HepG2 (cell line): ENCODE measurements around the gene ADCY9. TPM values are rescaled to one million over a fixed set of nuclear protein-coding genes. Genes with fewer than 3 reads are reported as not detected.
A peak's percentile ranks its signal among the peaks of the same experiment; 100 is the strongest.

Experiments
- AKNA ChIP-seq: sonication (generic); formaldehyde crosslinking; IDR thresholded peaks from 2 replicates; pipeline ENCODE4 v1.4.0; 2020; ENCODE audit warnings: missing genetic modification reagents, borderline replicate concordance
- ATF2 ChIP-seq: sonication (generic); formaldehyde crosslinking; IDR thresholded peaks from 2 replicates; pipeline ENCODE4 v1.4.0; 2020; ENCODE audit warnings: missing genetic modification reagents
- DDIT3 ChIP-seq: sonication (generic); formaldehyde crosslinking; IDR thresholded peaks from 2 replicates; pipeline ENCODE4 v1.4.0; 2020; ENCODE audit warnings: mild to moderate bottlenecking, missing genetic modification reagents
- GATAD2A ChIP-seq: IDR thresholded peaks from 2 replicates; pipeline ENCODE4 v1.6.1; 2016
- HNF1B ChIP-seq: sonication (generic); formaldehyde crosslinking; IDR thresholded peaks from 2 replicates; pipeline ENCODE4 v1.5.1; 2020; ENCODE audit warnings: mild to moderate bottlenecking, moderate library complexity, missing genetic modification reagents
- HNRNPLL ChIP-seq: fragments of 200-400 bp; formaldehyde crosslinking; IDR thresholded peaks from 2 replicates; pipeline ENCODE4 v1.6.1; 2017; ENCODE audit warnings: mild to moderate bottlenecking, low read depth, low read length; ENCODE audit not compliant: poor library complexity, severe bottlenecking
- MXD4 ChIP-seq: IDR thresholded peaks from 2 replicates; pipeline ENCODE4 v1.6.1; 2016; ENCODE audit warnings: mild to moderate bottlenecking, missing biosample characterization, missing genetic modification reagents
- NCOA2 ChIP-seq: sonication (generic); formaldehyde crosslinking; IDR thresholded peaks from 2 replicates; pipeline ENCODE4 v1.8.0; 2022; ENCODE audit warnings: inconsistent platforms
- NONO ChIP-seq, 2 experiments: fragments of 450-650 bp in 1 of 2; sonication (generic) in 1 of 2; formaldehyde crosslinking in 1 of 2; IDR thresholded peaks in 1 of 2; conservative IDR thresholded peaks in 1 of 2; 2 replicates each; pipeline versions ENCODE4 v1.6.1 to v1.8.0; 2017 to 2022; ENCODE audit warnings: mild to moderate bottlenecking in 1 of 2, missing genetic modification reagents in 1 of 2, moderate library complexity in 1 of 2
- ZBTB49 ChIP-seq: sonication (generic); formaldehyde crosslinking; IDR thresholded peaks from 2 replicates; pipeline ENCODE4 v1.4.0; 2020; ENCODE audit warnings: missing genetic modification reagents, borderline replicate concordance
- ZNF10 ChIP-seq: sonication (generic); formaldehyde crosslinking; IDR thresholded peaks from 2 replicates; pipeline ENCODE4 v1.4.0; 2020; ENCODE audit warnings: mild to moderate bottlenecking, low read depth, missing genetic modification reagents, borderline replicate concordance
- ZNF143 ChIP-seq: sonication (generic); formaldehyde crosslinking; IDR thresholded peaks from 2 replicates; pipeline ENCODE4 v1.4.0; 2020; ENCODE audit warnings: missing genetic modification reagents
- ZNF180 ChIP-seq: sonication (generic); formaldehyde crosslinking; IDR thresholded peaks from 2 replicates; pipeline ENCODE4 v1.4.0; 2020; ENCODE audit warnings: low read depth, missing genetic modification reagents, borderline replicate concordance
- ZNF558 ChIP-seq: sonication (generic); formaldehyde crosslinking; IDR thresholded peaks from 2 replicates; pipeline ENCODE4 v1.9.0; 2022; ENCODE audit warnings: mild to moderate bottlenecking, missing genetic modification reagents, borderline replicate concordance
- ZNF614 ChIP-seq: IDR thresholded peaks from 2 replicates; pipeline ENCODE4 v1.6.1; 2018; ENCODE audit warnings: missing biosample characterization, missing genetic modification reagents, inconsistent platforms, borderline replicate concordance
- ZNF674 ChIP-seq: sonication (generic); formaldehyde crosslinking; IDR thresholded peaks from 2 replicates; pipeline ENCODE4 v1.5.0; 2020; ENCODE audit warnings: low read depth, mild to moderate bottlenecking, missing genetic modification reagents
- ZNF7 ChIP-seq: IDR thresholded peaks from 2 replicates; pipeline ENCODE4 v1.6.1; 2016; ENCODE audit warnings: missing biosample characterization, missing genetic modification reagents
- polyA plus RNA-seq, 8 experiments: library from polyadenylated mRNA; depleted of rRNA in 3 of 8; stranded (reverse) in 7 of 8; unstranded in 1 of 8; fragments of >200 nt; fragmentation: Illumina TruSeq in 4 of 8; extraction: Trizol in 4 of 8; gene quantifications; 2 replicates each; pipeline versions ENCODE4 v1.2.1 to v1.2.3, GENCODE V29; 2011 to 2016; ENCODE audit warnings: low read depth in 4 of 8, missing spikeins in 1 of 8, mixed read lengths in 1 of 8; ENCODE audit not compliant: insufficient read depth in 1 of 8
- total RNA-seq, 5 experiments: library from RNA; depleted of rRNA; stranded (reverse); fragments of >200 nt; fragmentation: Illumina TruSeq; extraction: Trizol; gene quantifications; 2 replicates each; pipeline ENCODE4 v1.2.3, GENCODE V29; 2016; ENCODE audit warnings: low read depth in 1 of 5

Gene ADCY9
- total and polyA plus RNA-seq, 2 of the 13 experiments (the other 11 are each of a cell fraction or from before 2014, with no cell fraction given), result 11.2 to 13.9 TPM

GRCh38 chr16:4114257-4115208 is 1.7 kb downstream of the ADCY9 start (continued):
- TF ChIP-seq ZNF674 (CRISPR knock-in tag) (no peak), NCOA2 (CRISPR knock-in tag) (no peak), ZNF558 (CRISPR knock-in tag) (no peak), ZBTB49 (no peak), DDIT3 (CRISPR knock-in tag) (no peak), ZNF143 (CRISPR knock-in tag) (no peak), HNRNPLL (no peak), GATAD2A (CRISPR knock-in tag) (peak; percentile 27; the same call in 1 of the 2 replicates), HNF1B (CRISPR knock-in tag) (no peak), NONO (IDR thresholded peaks at IDR 0.05) (no peak), NONO (CRISPR knock-in tag; conservative IDR thresholded peaks at IDR 0.05) (no peak), ZNF10 (CRISPR knock-in tag) (no peak), ATF2 (CRISPR knock-in tag) (no peak), ZNF614 (CRISPR knock-in tag) (no peak), MXD4 (no peak), AKNA (CRISPR knock-in tag) (no peak), ZNF7 (CRISPR knock-in tag) (no peak), ZNF180 (no peak)
